GM10266 (cell line): ENCODE measurements around the gene DHPS.
"Not testable (repeated sequence)": the region's sequence is repeated elsewhere in the genome, so short reads cannot be mapped to it uniquely, and the experiment has no call there.

ENCODE experiments used
- DNase-seq: peaks from one replicate; pipeline ENCODE4 v3.0.0; 2012; ENCODE audit errors: extremely low spot score
- CTCF ChIP-seq: IDR thresholded peaks from 2 replicates; pipeline ENCODE4 v1.5.1; 2012; ENCODE audit warnings: mild to moderate bottlenecking, low read depth; ENCODE audit not compliant: control insufficient read depth, insufficient read depth; ENCODE audit errors: missing control alignments

DHPS gene

DNA sequence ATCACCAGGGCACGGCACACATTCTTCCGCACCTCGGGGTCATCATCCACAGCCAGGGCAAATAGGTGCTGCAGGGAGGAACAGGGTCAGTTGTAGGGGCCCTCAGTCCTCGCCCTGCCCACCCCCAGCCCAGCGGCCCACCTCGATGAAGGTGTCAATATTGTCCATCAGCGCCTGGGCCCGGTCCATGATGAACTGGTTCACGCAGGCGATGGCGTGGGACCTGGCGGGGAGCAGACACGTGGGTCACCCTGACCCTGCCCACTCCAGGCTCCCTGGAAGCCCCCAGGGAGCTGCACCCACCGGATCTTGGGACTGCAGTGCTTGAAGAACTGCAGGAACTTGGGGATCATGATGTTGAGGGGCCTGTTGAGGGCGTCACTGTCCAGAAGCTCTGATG lies 33.4 kb upstream of the DHPS start:
- no peak for DNase-seq
- no peak for TF ChIP-seq CTCF

DNA sequence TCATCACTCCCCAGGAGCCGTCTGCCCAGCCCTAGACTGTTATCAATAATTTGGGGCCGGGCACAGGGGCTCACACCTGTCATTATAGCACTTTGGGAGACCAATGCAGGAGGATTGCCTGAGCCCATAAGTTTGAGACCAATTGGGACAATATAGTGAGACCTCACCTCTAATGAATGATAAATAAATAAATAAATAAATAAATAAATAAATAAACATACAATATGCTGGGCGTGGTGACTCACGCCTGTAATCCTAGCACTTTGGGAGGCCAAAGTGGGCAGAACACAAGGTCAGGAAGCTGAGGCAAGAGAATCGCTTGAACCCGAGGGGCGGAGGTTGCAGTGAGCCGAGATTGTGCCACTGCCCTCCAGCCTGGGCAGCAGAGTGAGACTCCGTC lies 31.6 kb upstream of the DHPS start:
- not testable (repeated sequence) for DNase-seq

- not testable (repeated sequence) for DNase-seq
Observed at GRCh38 chr19:12712077-12712476, 30.4 kb upstream of the DHPS start.

- no peak for DNase-seq
- no peak for TF ChIP-seq CTCF
Observed at GRCh38 chr19:12711187-12711586, 29.5 kb upstream of the DHPS start.

DNA sequence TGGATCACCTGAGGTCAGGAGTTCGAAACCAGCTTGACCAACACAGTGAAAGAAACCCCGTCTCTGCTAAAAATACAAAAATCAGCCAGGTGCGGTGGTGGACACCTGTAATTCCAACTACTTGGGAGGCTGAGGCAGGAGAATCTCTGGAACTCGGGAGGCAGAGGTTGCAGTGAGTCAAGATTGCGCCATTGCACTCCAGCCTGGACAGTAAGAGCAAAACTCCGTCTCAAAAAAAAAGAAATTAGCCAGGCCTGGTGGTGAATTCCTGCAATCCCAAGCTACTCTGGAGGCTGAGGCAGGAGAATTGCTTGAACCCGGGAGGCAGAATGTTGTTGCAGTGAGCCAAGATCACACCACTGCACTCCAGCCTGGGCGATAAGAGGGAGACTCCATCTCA lies 27.0 kb upstream of the DHPS start:
- no peak for TF ChIP-seq CTCF
- no peak for DNase-seq

GRCh38 chr19:12706332-12706718 lies 24.6 kb upstream of the DHPS start:
- no peak for DNase-seq
- TF ChIP-seq CTCF = no peak

DNA sequence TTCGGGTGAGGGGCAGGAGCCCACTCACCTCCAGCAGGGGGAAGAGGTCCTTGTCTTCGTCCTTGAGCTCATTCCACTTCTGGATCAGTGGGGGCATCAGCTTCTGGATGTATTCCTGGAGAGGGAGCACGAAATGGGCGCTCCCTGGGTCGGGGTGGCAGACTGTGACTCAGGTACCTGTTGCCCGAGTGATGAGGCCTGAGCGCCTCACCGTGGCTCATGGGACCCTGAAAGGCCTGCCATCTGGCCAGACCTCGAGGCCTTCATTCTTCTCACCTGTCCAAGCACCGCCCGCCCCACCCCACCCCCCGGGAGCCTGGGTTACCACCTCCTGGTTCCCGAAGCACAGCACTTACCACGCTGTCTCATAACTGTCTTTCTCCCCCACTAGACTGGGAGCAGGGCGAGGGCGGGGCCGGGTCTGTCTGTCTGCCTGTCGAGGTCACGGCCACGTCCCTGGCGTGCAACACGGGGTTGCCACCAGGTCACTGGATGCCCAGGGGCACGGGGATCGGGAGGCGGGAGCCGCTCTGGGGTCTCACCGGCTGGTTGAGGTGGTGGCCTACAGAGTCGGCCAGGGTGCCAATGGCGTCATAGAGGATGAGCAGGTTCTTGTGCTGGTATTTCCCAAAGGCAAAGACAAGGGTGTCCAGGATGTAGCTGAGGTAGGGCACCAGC lies 24.1 kb upstream of the DHPS start:
- no peak for DNase-seq
- no peak for TF ChIP-seq CTCF

DNA sequence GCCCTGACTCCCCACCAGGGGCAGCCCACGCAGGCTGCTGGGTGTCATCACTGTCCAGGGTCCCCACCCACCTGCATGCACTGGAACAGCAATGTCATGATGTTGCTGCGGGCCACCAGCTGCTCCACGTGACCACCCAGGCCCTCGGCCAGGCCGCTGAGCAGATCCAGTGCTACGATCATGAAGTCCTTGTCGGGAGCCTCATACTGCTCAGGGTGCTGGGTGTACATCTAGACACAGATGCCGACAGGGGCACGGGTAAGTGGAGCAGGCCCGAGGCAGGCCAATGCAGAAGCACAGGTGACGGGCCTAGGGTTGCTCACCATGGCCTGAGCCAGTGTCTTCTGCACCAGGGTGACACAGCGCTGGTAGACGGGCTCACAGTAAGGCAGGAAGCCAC lies 23.5 kb upstream of the DHPS start:
- no peak for TF ChIP-seq CTCF
- no peak for DNase-seq
